Measurements from ENCODE around the gene R3HDM2. TPM values are rescaled to one million over a fixed set of nuclear protein-coding genes. Genes with fewer than 3 reads are reported as not detected.

R3HDM2 gene
- total RNA-seq, 1 experiment from 2014 or later, result 45.4 TPM

- H3K36me3 ChIP-seq (ENCODE audit: control insufficient read depth in 1 of 2, insufficient read depth in 2 of 2, low read length in 2 of 2), result no peaks in the 10 kb centered on the region
- no peaks in the 10 kb centered on the region for H3K9me2 ChIP-seq (ENCODE audit: insufficient read depth)
- ATAC-seq, result no peak
- ChIA-PET CTCF (interaction anchor here (1.0 to 4.6 kb wide), 17 partner anchors 9 to 220 kb away, joined by 3 to 103 read pairs (median 9); partner anchors contain the start of genes INHBE, LRP1, NXPH4 and SHMT2), RAD21 (ENCODE audit: low non-redundant PET in 1 of 2, low total read pairs in 2 of 2, uncharacterized antibody in 2 of 2, unreplicated experiment in 2 of 2) (interaction anchor here in 1 of 2 experiments (2.1 kb wide), 1 partner anchor 29 kb away, joined by 13 read pairs; no protein-coding TSS in a partner anchor), POLR2A (interaction anchor here (1.0 to 1.7 kb wide), 5 partner anchors 13 to 210 kb away, joined by 3 to 8 read pairs (median 5); partner anchors contain the start of genes SHMT2 and STAT6)
- DNase-seq (ENCODE audit: low read depth, low spot score), result no peak
- intact Hi-C loops (cut with micrococcal nuclease), result loop anchor here (10.0 kb wide), 1 partner anchor 118 kb away; the partner anchor contains the start of gene LRP1
- H3K27ac ChIP-seq (ENCODE audit: low read depth, low read length), result no peak overlapping the region
- peak overlapping the region; percentile 95 for H3K4me2 ChIP-seq (ENCODE audit: low read length)
- peaks cover 42 to 62% of the 10 kb centered on the region in 2 experiments for H3K4me1 ChIP-seq (ENCODE audit: control insufficient read depth in 1 of 2, insufficient read depth in 2 of 2, low read length in 2 of 2)
- no peaks in the 10 kb centered on the region for H3K9me3 ChIP-seq (ENCODE audit: control insufficient read depth in 1 of 2, insufficient read depth in 1 of 2, low read depth in 1 of 2, low read length in 2 of 2)
- peaks cover 4% of the 10 kb centered on the region; the same call in 1 of the 2 replicates for H3K27me3 ChIP-seq (ENCODE audit: insufficient read depth, low read length)
- TF ChIP-seq CEBPB (IDR thresholded peaks at IDR 0.05; ENCODE audit: low read depth), result no peak
- no peak for TF ChIP-seq FOSL1 (IDR thresholded peaks at IDR 0.05; ENCODE audit: low read depth)
- no peak for TF ChIP-seq RAD21 (IDR thresholded peaks at IDR 0.05; ENCODE audit: low read depth)
- no peak for TF ChIP-seq ZBTB33 (IDR thresholded peaks at IDR 0.05; ENCODE audit: extremely low read depth, insufficient replicate concordance, low read length)
- TF ChIP-seq EGR1 (IDR thresholded peaks at IDR 0.05; ENCODE audit: low read depth), result no peak
- no peak for TF ChIP-seq EZH2phosphoT487 (IDR thresholded peaks at IDR 0.05; ENCODE audit: borderline replicate concordance)
- no peak for TF ChIP-seq POLR2AphosphoS5 (IDR thresholded peaks at IDR 0.05; ENCODE audit: low read depth, low read length)
- TF ChIP-seq SIN3A (IDR thresholded peaks at IDR 0.05; ENCODE audit: low read depth), result no peak
- no peak for TF ChIP-seq ZNF274 (IDR thresholded peaks at IDR 0.05; ENCODE audit: low read depth, low read length)
- TF ChIP-seq ELF1 (IDR thresholded peaks at IDR 0.05; ENCODE audit: borderline replicate concordance, low read depth), result no peak
- no peak for TF ChIP-seq CTCF (IDR thresholded peaks at IDR 0.05 in 2 of 3, conservative IDR thresholded peaks at IDR 0.05 in 1 of 3; ENCODE audit: borderline replicate concordance in 1 of 3, insufficient read depth in 1 of 3, low read depth in 2 of 3, low read length in 2 of 3)
- no peak for TF ChIP-seq CBX3 (IDR thresholded peaks at IDR 0.05; ENCODE audit: low read depth)
- TF ChIP-seq YY1 (IDR thresholded peaks at IDR 0.05; ENCODE audit: extremely low read depth, insufficient replicate concordance, low read depth, low read length), result no peak
- no peak for TF ChIP-seq SRF (IDR thresholded peaks at IDR 0.05; ENCODE audit: low read depth)
- TF ChIP-seq TCF7L2 (IDR thresholded peaks at IDR 0.05; ENCODE audit: borderline replicate concordance, extremely low read depth, insufficient read depth, insufficient read length), result no peak
- no peaks in the 10 kb centered on the region for H3K79me2 ChIP-seq (ENCODE audit: insufficient read depth, low read length)
- no peak overlapping the region for H2AFZ ChIP-seq (ENCODE audit: low read depth, low read length, poor library complexity, severe bottlenecking)
- BruUV-seq (replicated peaks), result no TSS peak
- no peak overlapping the region for H3K9ac ChIP-seq (ENCODE audit: low read length)
- no peak overlapping the region for H3K4me3 ChIP-seq (replicated peaks in 1 of 2; ENCODE audit: low read depth in 1 of 2, low read length in 2 of 2)
- no peaks in the 10 kb centered on the region for H4K20me1 ChIP-seq (ENCODE audit: insufficient read depth)
Observed at GRCh38 chr12:57242329-57242690, 188.5 kb downstream of the R3HDM2 start.

Data from HCT116 (cell line).